K562 (cell line): ENCODE results near the gene PTPN9.

Source experiments
- CBX8 ChIP-seq: fragments of 200-600 bp; sonication (generic); IDR thresholded peaks from 2 replicates; pipeline ENCODE4 v1.6.1; 2012; ENCODE audit warnings: borderline replicate concordance, mixed run types, low read depth, mild to moderate bottlenecking, moderate library complexity, mixed read lengths, low read length, control low read depth, inconsistent platforms; ENCODE audit not compliant: poor library complexity, severe bottlenecking; ENCODE audit errors: extremely low read depth
- ELF4 ChIP-seq: fragments of 450-650 bp; formaldehyde crosslinking; IDR thresholded peaks from 2 replicates; pipeline ENCODE4 v1.4.0; 2022; ENCODE audit warnings: missing genetic modification characterization
- IRF2 ChIP-seq: sonication (generic); formaldehyde crosslinking; IDR thresholded peaks from 2 replicates; pipeline ENCODE4 v1.8.1; 2022; ENCODE audit warnings: mild to moderate bottlenecking, missing genetic modification reagents
- MXI1 ChIP-seq: IDR thresholded peaks from 2 replicates; pipeline ENCODE4 v1.6.1; 2011; ENCODE audit warnings: low read depth, mild to moderate bottlenecking, improper control_type of control experiment, low read length
- POLR2A ChIP-seq: fragments of 450-650 bp; conservative IDR thresholded peaks from 2 replicates; pipeline ENCODE4 v1.6.1; 2016
- RAD21 ChIP-seq, 2 experiments: fragments of 250-450 bp in 1 of 2; fragments of 450-650 bp in 1 of 2; sonication (Bioruptor Pico) in 1 of 2; formaldehyde crosslinking in 1 of 2; IDR thresholded peaks in 1 of 2; conservative IDR thresholded peaks in 1 of 2; 2 replicates each; pipeline versions ENCODE4 v1.4.0 to v1.8.0; 2020 to 2022; ENCODE audit warnings: mild to moderate bottlenecking in 2 of 2, moderate library complexity in 1 of 2
- RHOXF2B ChIP-seq: fragments of 250-450 bp; sonication (Bioruptor Pico); conservative IDR thresholded peaks from 2 replicates; pipeline ENCODE4 v1.5.1; 2021
- ZNF707 ChIP-seq: fragments of 250-450 bp; sonication (Bioruptor Pico); conservative IDR thresholded peaks from 2 replicates; pipeline ENCODE4 v1.8.0; 2022; ENCODE audit warnings: inconsistent platforms, mild to moderate bottlenecking, moderate library complexity
- TF ChIP-seq, protein P1 (sequence below): fragments of 200-800 bp; sonication (Bioruptor generic); IDR thresholded peaks from 2 replicates; pipeline ENCODE4 v1.6.1; 2017; ENCODE audit warnings: missing genetic modification characterization, missing compliant biosample characterization
- TF ChIP-seq, protein P2 (sequence below): fragments of 450-650 bp; formaldehyde crosslinking; IDR thresholded peaks from 2 replicates; pipeline ENCODE4 v1.4.0; 2022; ENCODE audit warnings: mild to moderate bottlenecking, moderate library complexity

DNA sequence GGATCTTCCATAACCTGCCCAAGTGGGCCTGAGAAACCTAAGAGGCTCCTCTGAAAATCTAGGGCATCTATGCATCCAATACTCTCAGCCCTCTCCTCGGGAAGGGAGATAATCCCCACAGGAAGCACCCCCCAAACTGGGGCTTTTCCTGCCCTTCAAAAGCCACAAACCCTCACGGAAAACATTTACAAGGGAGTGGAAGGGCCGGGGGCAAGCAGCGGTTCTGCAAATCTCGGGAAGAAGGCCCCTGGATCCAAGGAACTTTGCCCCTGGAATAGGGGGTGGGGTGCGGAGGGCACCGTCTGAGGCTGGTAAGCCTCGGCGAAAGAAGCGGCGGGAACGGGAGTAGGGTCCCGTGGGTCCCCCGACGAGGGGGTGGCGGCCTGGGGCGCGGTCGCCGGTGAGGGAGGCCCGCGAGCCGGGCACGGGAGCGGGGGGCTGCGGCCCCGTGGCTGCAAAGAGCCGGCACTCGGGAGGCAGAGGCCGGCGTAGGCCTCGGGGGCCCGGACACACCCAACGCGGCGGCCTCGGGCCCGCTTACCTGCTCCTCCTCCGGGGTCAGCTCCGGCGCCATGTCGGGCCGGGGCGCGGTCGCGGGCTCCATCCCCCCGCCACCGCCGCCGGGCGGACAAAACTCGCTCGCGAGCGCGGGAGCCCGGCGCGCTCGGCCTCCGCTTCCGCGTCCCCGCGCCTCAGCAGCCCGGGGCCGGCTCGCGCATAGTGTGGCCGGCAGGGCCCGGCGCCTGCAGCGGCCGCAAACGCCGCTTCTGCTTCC lies 755 bp downstream of the PTPN9 start:
- no peak for TF ChIP-seq CBX8
- TF ChIP-seq RHOXF2B: no peak
- TF ChIP-seq ELF4 (CRISPR knock-in tag): no peak
- TF ChIP-seq, protein P1, sequence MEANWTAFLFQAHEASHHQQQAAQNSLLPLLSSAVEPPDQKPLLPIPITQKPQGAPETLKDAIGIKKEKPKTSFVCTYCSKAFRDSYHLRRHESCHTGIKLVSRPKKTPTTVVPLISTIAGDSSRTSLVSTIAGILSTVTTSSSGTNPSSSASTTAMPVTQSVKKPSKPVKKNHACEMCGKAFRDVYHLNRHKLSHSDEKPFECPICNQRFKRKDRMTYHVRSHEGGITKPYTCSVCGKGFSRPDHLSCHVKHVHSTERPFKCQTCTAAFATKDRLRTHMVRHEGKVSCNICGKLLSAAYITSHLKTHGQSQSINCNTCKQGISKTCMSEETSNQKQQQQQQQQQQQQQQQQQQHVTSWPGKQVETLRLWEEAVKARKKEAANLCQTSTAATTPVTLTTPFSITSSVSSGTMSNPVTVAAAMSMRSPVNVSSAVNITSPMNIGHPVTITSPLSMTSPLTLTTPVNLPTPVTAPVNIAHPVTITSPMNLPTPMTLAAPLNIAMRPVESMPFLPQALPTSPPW (CRISPR knock-in tag): no peak
- no peak for TF ChIP-seq POLR2A
- TF ChIP-seq, protein P2, sequence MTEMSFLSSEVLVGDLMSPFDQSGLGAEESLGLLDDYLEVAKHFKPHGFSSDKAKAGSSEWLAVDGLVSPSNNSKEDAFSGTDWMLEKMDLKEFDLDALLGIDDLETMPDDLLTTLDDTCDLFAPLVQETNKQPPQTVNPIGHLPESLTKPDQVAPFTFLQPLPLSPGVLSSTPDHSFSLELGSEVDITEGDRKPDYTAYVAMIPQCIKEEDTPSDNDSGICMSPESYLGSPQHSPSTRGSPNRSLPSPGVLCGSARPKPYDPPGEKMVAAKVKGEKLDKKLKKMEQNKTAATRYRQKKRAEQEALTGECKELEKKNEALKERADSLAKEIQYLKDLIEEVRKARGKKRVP: no peak
- no peak for TF ChIP-seq IRF2 (CRISPR knock-in tag)
- no peak for TF ChIP-seq RAD21 (CRISPR knock-in tag; conservative IDR thresholded peaks at IDR 0.05 in 1 of 2, IDR thresholded peaks at IDR 0.05 in 1 of 2)
- no peak for TF ChIP-seq MXI1
- TF ChIP-seq ZNF707: no peak
